ENCODE results near the gene PTPN13. TPM values are rescaled to one million over a fixed set of nuclear protein-coding genes. Genes with fewer than 3 reads are reported as not detected.

The PTPN13 gene
- total RNA-seq, 2 experiments from 2014 or later: 0.17 TPM; not detected in 1

- H3K27me3 Mint-ChIP-seq (ENCODE audit: low read depth): peaks cover 5% of the 10 kb centered on the region
- no peaks in the 10 kb centered on the region for H3K9me3 Mint-ChIP-seq
- no peak overlapping the region for H3K27ac Mint-ChIP-seq
- no peak overlapping the region for H3K4me3 Mint-ChIP-seq
- intact Hi-C loops (cut with micrococcal nuclease): no loop called here
- H3K36me3 Mint-ChIP-seq (ENCODE audit: low read depth): no peaks in the 10 kb centered on the region
- DNase-seq: no peak
- H3K4me1 Mint-ChIP-seq (ENCODE audit: low read depth): no peaks in the 10 kb centered on the region
- CTCF ChIA-PET: no interaction called here
Observed at GRCh38 chr4:86757468-86757867, 163.4 kb downstream of the PTPN13 start.

DNA sequence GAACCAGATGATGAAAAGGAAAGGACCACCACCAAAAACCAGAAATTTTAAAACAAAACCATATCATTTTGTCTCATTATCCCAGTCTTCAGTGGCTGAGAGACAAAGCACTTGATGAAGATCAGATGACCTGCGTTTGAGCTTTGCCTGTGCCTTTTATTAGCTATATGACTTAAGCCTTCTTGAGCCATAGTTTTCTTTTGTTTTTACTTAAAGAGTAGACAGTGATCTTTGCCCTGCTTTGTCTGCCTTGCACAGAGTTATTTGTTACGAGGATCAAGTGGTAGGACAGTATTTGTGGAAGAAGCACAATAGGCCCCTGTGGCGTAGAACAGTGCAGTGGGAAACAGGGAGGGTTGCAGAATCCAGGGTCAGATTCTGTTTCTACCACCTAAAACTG, 165.2 kb downstream of the PTPN13 start:
- CTCF ChIA-PET: no interaction called here
- no peak for DNase-seq
- Mint-ChIP-seq H3K27ac (no peak overlapping the region), H3K4me3 (no peak overlapping the region), H3K4me1 (ENCODE audit: low read depth) (no peaks in the 10 kb centered on the region), H3K27me3 (ENCODE audit: low read depth) (peaks cover 2% of the 10 kb centered on the region), H3K9me3 (no peaks in the 10 kb centered on the region), H3K36me3 (ENCODE audit: low read depth) (no peaks in the 10 kb centered on the region)
- intact Hi-C loops (cut with micrococcal nuclease): no loop called here

DNA sequence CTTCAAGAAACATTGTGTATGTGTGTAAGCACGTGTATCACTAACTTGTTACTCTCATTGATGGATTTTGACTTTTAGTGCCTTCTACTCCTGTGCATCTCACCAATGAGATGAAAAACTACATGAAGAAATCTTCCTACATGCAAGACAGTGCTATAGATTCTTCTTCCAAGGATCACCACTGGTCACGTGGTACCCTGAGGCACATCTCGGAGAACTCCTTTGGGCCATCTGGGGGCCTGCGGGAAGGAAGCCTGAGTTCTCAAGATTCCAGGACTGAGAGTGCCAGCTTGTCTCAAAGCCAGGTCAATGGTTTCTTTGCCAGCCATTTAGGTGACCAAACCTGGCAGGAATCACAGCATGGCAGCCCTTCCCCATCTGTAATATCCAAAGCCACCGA, 168.5 kb downstream of the PTPN13 start:
- CTCF ChIA-PET: no interaction called here
- no peaks in the 10 kb centered on the region for H3K4me1 Mint-ChIP-seq (ENCODE audit: low read depth)
- no peak overlapping the region for H3K4me3 Mint-ChIP-seq
- no peaks in the 10 kb centered on the region for H3K27me3 Mint-ChIP-seq (ENCODE audit: low read depth)
- no peaks in the 10 kb centered on the region for H3K36me3 Mint-ChIP-seq (ENCODE audit: low read depth)
- intact Hi-C loops (cut with micrococcal nuclease): no loop called here
- DNase-seq: no peak
- H3K9me3 Mint-ChIP-seq: no peaks in the 10 kb centered on the region
- no peak overlapping the region for H3K27ac Mint-ChIP-seq

- no peaks in the 10 kb centered on the region for H3K36me3 Mint-ChIP-seq (ENCODE audit: low read depth)
- CTCF ChIA-PET: interaction anchor here (0.6 kb wide), 1 partner anchor 277 kb away, joined by 3 read pairs; no protein-coding TSS in a partner anchor
- no peak overlapping the region for H3K4me3 Mint-ChIP-seq
- H3K4me1 Mint-ChIP-seq (ENCODE audit: low read depth): no peaks in the 10 kb centered on the region
- no peak for DNase-seq
- no peak overlapping the region for H3K27ac Mint-ChIP-seq
- H3K9me3 Mint-ChIP-seq: no peaks in the 10 kb centered on the region
- H3K27me3 Mint-ChIP-seq (ENCODE audit: low read depth): no peaks in the 10 kb centered on the region
- intact Hi-C loops (cut with micrococcal nuclease): no loop called here
Observed at GRCh38 chr4:86769794-86770193, 175.7 kb downstream of the PTPN13 start.

DNA sequence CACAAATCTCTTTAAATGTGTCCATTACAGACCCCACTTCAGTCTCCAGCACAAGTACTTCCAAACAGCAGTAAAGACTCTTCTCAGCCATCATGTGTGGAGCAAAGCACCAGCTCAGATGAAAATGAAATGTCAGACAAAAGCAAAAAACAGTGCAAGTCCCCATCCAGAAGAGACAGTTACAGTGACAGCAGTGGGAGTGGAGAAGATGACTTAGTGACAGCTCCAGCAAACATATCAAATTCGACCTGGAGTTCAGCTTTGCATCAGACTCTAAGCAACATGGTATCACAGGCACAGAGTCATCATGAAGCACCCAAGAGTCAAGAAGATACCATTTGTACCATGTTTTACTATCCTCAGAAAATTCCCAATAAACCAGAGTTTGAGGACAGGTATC, 177.0 kb downstream of the PTPN13 start:
- CTCF ChIA-PET: no interaction called here
- Mint-ChIP-seq H3K27ac (no peak overlapping the region), H3K4me1 (ENCODE audit: low read depth) (no peaks in the 10 kb centered on the region), H3K4me3 (no peak overlapping the region), H3K9me3 (no peaks in the 10 kb centered on the region), H3K27me3 (ENCODE audit: low read depth) (peaks cover under 1% of the 10 kb centered on the region), H3K36me3 (ENCODE audit: low read depth) (no peaks in the 10 kb centered on the region)
- intact Hi-C loops (cut with micrococcal nuclease): no loop called here
- no peak for DNase-seq

GRCh38 chr4:86775061-86775460, 180.9 kb downstream of the PTPN13 start:
- no peaks in the 10 kb centered on the region for H3K9me3 Mint-ChIP-seq
- H3K36me3 Mint-ChIP-seq (ENCODE audit: low read depth): no peaks in the 10 kb centered on the region
- peaks cover 7% of the 10 kb centered on the region for H3K27me3 Mint-ChIP-seq (ENCODE audit: low read depth)
- H3K27ac Mint-ChIP-seq: no peak overlapping the region
- CTCF ChIA-PET: no interaction called here
- no peaks in the 10 kb centered on the region for H3K4me1 Mint-ChIP-seq (ENCODE audit: low read depth)
- no peak for DNase-seq
- no peak overlapping the region for H3K4me3 Mint-ChIP-seq
- intact Hi-C loops (cut with micrococcal nuclease): no loop called here

DNA sequence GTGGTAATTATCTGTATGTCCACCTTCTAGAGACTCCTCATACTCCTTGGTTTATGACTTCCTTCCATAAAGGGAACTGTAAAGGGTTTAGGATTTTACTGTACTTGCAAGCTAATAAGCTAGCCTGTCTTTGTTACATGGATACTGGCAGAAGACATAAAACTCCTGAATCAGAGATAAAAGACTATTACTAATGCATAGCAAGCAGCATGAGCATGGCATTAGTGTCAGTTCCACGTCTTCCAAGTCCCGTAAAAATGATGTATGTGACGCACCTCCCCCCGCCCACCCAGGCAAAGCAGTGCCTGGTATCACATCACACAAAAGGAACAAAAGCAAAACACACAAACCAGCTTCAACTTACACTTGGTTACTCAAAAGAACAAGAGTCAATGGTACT, 184.1 kb downstream of the PTPN13 start:
- no peak overlapping the region for H3K27ac Mint-ChIP-seq
- H3K9me3 Mint-ChIP-seq: no peaks in the 10 kb centered on the region
- no peak for DNase-seq
- intact Hi-C loops (cut with micrococcal nuclease): no loop called here
- peaks cover 9% of the 10 kb centered on the region for H3K27me3 Mint-ChIP-seq (ENCODE audit: low read depth)
- H3K4me3 Mint-ChIP-seq: no peak overlapping the region
- H3K4me1 Mint-ChIP-seq (ENCODE audit: low read depth): no peaks in the 10 kb centered on the region
- H3K36me3 Mint-ChIP-seq (ENCODE audit: low read depth): no peaks in the 10 kb centered on the region
- CTCF ChIA-PET: interaction anchor here (0.6 to 1.0 kb wide), 2 partner anchors 278 to 1992 kb away, joined by 3 to 4 read pairs; no protein-coding TSS in a partner anchor

- no peaks in the 10 kb centered on the region for H3K4me1 Mint-ChIP-seq (ENCODE audit: low read depth)
- peaks cover 13% of the 10 kb centered on the region for H3K27me3 Mint-ChIP-seq (ENCODE audit: low read depth)
- peaks cover 4% of the 10 kb centered on the region for H3K9me3 Mint-ChIP-seq
- CTCF ChIA-PET: no interaction called here
- no peaks in the 10 kb centered on the region for H3K36me3 Mint-ChIP-seq (ENCODE audit: low read depth)
- DNase-seq: no peak
- H3K27ac Mint-ChIP-seq: no peak overlapping the region
- H3K4me3 Mint-ChIP-seq: no peak overlapping the region
- intact Hi-C loops (cut with micrococcal nuclease): no loop called here
Observed at GRCh38 chr4:86788826-86789225, 194.7 kb downstream of the PTPN13 start.

DNA sequence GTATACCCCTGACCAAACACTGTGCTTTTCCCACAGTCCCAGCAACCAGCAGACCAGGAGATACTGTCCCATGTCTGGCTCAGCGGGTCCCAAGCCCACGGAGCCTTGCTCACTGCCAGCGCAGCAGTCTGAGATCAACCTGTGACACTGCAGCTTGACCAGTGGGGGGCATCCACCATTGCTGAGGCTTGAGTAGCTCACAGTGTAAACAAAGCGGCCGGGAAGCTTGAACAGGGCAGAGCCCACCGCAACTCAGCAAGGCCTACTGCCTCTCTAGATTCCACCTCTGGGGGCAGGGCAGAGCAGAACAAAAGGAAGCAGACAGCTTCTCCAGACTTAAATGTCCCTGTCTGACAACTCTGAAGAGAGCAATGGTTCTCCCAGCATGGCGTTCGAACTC, 197.0 kb downstream of the PTPN13 start:
- H3K4me3 Mint-ChIP-seq: no peak overlapping the region
- intact Hi-C loops (cut with micrococcal nuclease): no loop called here
- H3K27ac Mint-ChIP-seq: no peak overlapping the region
- no peaks in the 10 kb centered on the region for H3K4me1 Mint-ChIP-seq (ENCODE audit: low read depth)
- H3K36me3 Mint-ChIP-seq (ENCODE audit: low read depth): no peaks in the 10 kb centered on the region
- CTCF ChIA-PET: no interaction called here
- H3K27me3 Mint-ChIP-seq (ENCODE audit: low read depth): peaks cover 11% of the 10 kb centered on the region
- peaks cover 11% of the 10 kb centered on the region for H3K9me3 Mint-ChIP-seq
- no peak for DNase-seq

GRCh38 chr4:86809809-86810208, 215.7 kb downstream of the PTPN13 start:
- H3K4me3 Mint-ChIP-seq: no peak overlapping the region
- DNase-seq: no peak
- H3K27me3 Mint-ChIP-seq (ENCODE audit: low read depth): no peaks in the 10 kb centered on the region
- H3K4me1 Mint-ChIP-seq (ENCODE audit: low read depth): no peaks in the 10 kb centered on the region
- H3K27ac Mint-ChIP-seq: no peak overlapping the region
- intact Hi-C loops (cut with micrococcal nuclease): no loop called here
- no peaks in the 10 kb centered on the region for H3K36me3 Mint-ChIP-seq (ENCODE audit: low read depth)
- CTCF ChIA-PET: no interaction called here
- no peaks in the 10 kb centered on the region for H3K9me3 Mint-ChIP-seq

DNA sequence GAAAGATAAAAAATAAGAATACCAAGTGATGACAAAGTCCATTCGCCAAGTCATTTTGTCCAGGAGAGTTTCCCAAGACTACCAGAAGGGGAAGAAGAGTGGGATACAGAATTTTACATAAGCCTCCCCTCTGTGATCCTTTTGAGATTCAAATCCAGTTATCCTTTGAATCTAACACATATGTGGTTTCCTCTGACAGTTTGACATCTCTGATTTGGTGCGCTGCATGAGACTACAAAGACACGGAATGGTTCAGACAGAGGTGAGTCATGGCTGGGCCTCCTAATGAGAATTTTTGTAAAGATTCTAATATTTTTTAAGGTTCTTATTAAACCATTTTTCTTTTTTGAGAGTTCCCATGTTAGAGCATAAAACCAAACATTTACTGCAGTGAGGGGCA, 216.7 kb downstream of the PTPN13 start:
- intact Hi-C loops (cut with micrococcal nuclease): no loop called here
- H3K4me3 Mint-ChIP-seq: no peak overlapping the region
- CTCF ChIA-PET: no interaction called here
- peaks cover 6% of the 10 kb centered on the region for H3K9me3 Mint-ChIP-seq
- no peak overlapping the region for H3K27ac Mint-ChIP-seq
- DNase-seq: no peak
- no peaks in the 10 kb centered on the region for H3K27me3 Mint-ChIP-seq (ENCODE audit: low read depth)
- no peaks in the 10 kb centered on the region for H3K36me3 Mint-ChIP-seq (ENCODE audit: low read depth)
- no peaks in the 10 kb centered on the region for H3K4me1 Mint-ChIP-seq (ENCODE audit: low read depth)

GRCh38 chr4:86815653-86816052, 221.5 kb downstream of the PTPN13 start:
- Mint-ChIP-seq H3K4me3 (no peak overlapping the region), H3K9me3 (peaks cover 11% of the 10 kb centered on the region), H3K36me3 (ENCODE audit: low read depth) (no peaks in the 10 kb centered on the region), H3K27ac (no peak overlapping the region), H3K27me3 (ENCODE audit: low read depth) (peaks cover 4% of the 10 kb centered on the region), H3K4me1 (ENCODE audit: low read depth) (no peaks in the 10 kb centered on the region)
- CTCF ChIA-PET: no interaction called here
- DNase-seq: no peak
- intact Hi-C loops (cut with micrococcal nuclease): no loop called here

- Mint-ChIP-seq H3K9me3 (peaks cover 11% of the 10 kb centered on the region), H3K27me3 (ENCODE audit: low read depth) (peaks cover 4% of the 10 kb centered on the region), H3K4me1 (ENCODE audit: low read depth) (no peaks in the 10 kb centered on the region), H3K36me3 (ENCODE audit: low read depth) (no peaks in the 10 kb centered on the region), H3K27ac (no peak overlapping the region), H3K4me3 (no peak overlapping the region)
- DNase-seq: no peak
- intact Hi-C loops (cut with micrococcal nuclease): no loop called here
- CTCF ChIA-PET: no interaction called here
Observed at GRCh38 chr4:86816501-86817273, 222.6 kb downstream of the PTPN13 start.

Measured in activated naive CD4-positive, alpha-beta T cell treated with anti-CD3 and anti-CD28 coated beads for 36 hours (primary cell).